SK-N-SH (cell line): Measurements from ENCODE around the gene HSPA9. TPM values are rescaled to one million over a fixed set of nuclear protein-coding genes. Genes with fewer than 3 reads are reported as not detected.

ENCODE experiments used
- CTCF ChIA-PET: fragments of 300-600, 350-600 bp; formaldehyde crosslinking; extraction: SDS; loops from one replicate; lab custom pipeline; 2021; lab: Yijun Ruan, JAX
- POLR2A ChIA-PET: fragments of 350-600 bp; sonication (Branson Sonifier 250); formaldehyde crosslinking; extraction: SDS; loops from one replicate; lab custom pipeline; 2020; ENCODE audit warnings: antibody characterized with exemption, inconsistent platforms; lab: Yijun Ruan, JAX
- DNase-seq: peaks from one replicate; pipeline ENCODE4 v3.0.0; 2012
- H2AFZ ChIP-seq: fragments of 200-600 bp; sonication (generic); 2 replicates; pipeline ENCODE4 v1.8.1; 2016; ENCODE audit warnings: antibody characterized with exemption, mild to moderate bottlenecking, low read depth
- H3F3A ChIP-seq: fragments of 200-600 bp; sonication (generic); replicated peaks from 2 replicates; pipeline ENCODE3; 2016; ENCODE audit warnings: antibody characterized with exemption, mild to moderate bottlenecking; ENCODE audit not compliant: insufficient read depth
- H3K27ac ChIP-seq, 2 experiments: fragments of 200-500 bp in 1 of 2; fragments of 200-600 bp in 1 of 2; sonication (Bioruptor generic) in 1 of 2; sonication (generic), shearing (Covaris generic) in 1 of 2; 2 replicates each; pipeline versions ENCODE4 v1.5.1 to v1.6.1; 2014 to 2016; ENCODE audit warnings: low read depth in 2 of 2, inconsistent platforms in 1 of 2, low read length in 1 of 2, mild to moderate bottlenecking in 1 of 2, mixed read lengths in 1 of 2
- H3K27me3 ChIP-seq: fragments of 200-600 bp; sonication (generic), shearing (Covaris generic); 2 replicates; pipeline ENCODE4 v1.6.1; 2016; ENCODE audit warnings: mixed run types; ENCODE audit not compliant: insufficient read depth
- H3K36me3 ChIP-seq, 2 experiments: fragments of 200-500 bp in 1 of 2; fragments of 200-600 bp in 1 of 2; sonication (Bioruptor generic) in 1 of 2; sonication (generic) in 1 of 2; replicated peaks in 1 of 2; 2 replicates each; pipeline versions ENCODE3 to v1.5.1; 2014 to 2016; ENCODE audit warnings: low read length in 1 of 2, mild to moderate bottlenecking in 1 of 2; ENCODE audit not compliant: insufficient read depth in 2 of 2, control insufficient read depth in 1 of 2
- H3K4me1 ChIP-seq, 2 experiments: fragments of 200-500 bp in 1 of 2; fragments of 200-600 bp in 1 of 2; sonication (Bioruptor generic) in 1 of 2; sonication (generic), shearing (Covaris generic) in 1 of 2; 2 replicates each; pipeline versions ENCODE4 v1.5.1 to v1.6.1; 2014 to 2016; ENCODE audit warnings: low read depth in 1 of 2, low read length in 1 of 2, mixed run types in 1 of 2; ENCODE audit not compliant: insufficient read depth in 2 of 2, control insufficient read depth in 1 of 2
- H3K4me2 ChIP-seq: fragments of 200-600 bp; sonication (generic), shearing (Covaris generic); 2 replicates; pipeline ENCODE4 v1.6.1; 2017; ENCODE audit warnings: mixed run types
- H3K4me3 ChIP-seq, 2 experiments: fragments of 200-500 bp in 1 of 2; fragments of 200-600 bp in 1 of 2; sonication (Bioruptor generic) in 1 of 2; sonication (generic), shearing (Covaris generic) in 1 of 2; 2 replicates each; pipeline versions ENCODE4 v1.5.1 to v1.8.1; 2014 to 2016; ENCODE audit warnings: low read depth in 2 of 2, inconsistent platforms in 1 of 2, low read length in 1 of 2, mild to moderate bottlenecking in 1 of 2, mixed read lengths in 1 of 2, moderate library complexity in 1 of 2
- H3K79me2 ChIP-seq: fragments of 200-600 bp; sonication (generic); 2 replicates; pipeline ENCODE4 v1.8.1; 2017; ENCODE audit warnings: mild to moderate bottlenecking; ENCODE audit not compliant: insufficient read depth
- H3K9ac ChIP-seq: fragments of 200-600 bp; sonication (generic); 2 replicates; pipeline ENCODE4 v1.6.1; 2017; ENCODE audit warnings: mixed run types
- H3K9me2 ChIP-seq: fragments of 200-600 bp; sonication (generic); 2 replicates; pipeline ENCODE4 v1.6.1; 2017; ENCODE audit warnings: mixed run types
- H3K9me3 ChIP-seq: fragments of 200-600 bp; sonication (generic); 2 replicates; pipeline ENCODE4 v1.6.1; 2017; ENCODE audit warnings: mixed run types, mild to moderate bottlenecking, moderate library complexity
- H4K20me1 ChIP-seq: fragments of 200-600 bp; sonication (generic); 2 replicates; pipeline ENCODE4 v1.6.1; 2017; ENCODE audit warnings: mild to moderate bottlenecking, mixed run types; ENCODE audit not compliant: insufficient read depth
- CHD2 ChIP-seq: fragments of 150-350 bp; IDR thresholded peaks from 2 replicates; pipeline ENCODE4 v1.6.1; 2018; ENCODE audit warnings: low read length; ENCODE audit not compliant: partially characterized antibody
- ELF1 ChIP-seq: IDR thresholded peaks from 2 replicates; pipeline ENCODE4 v1.4.0; 2012
- FOXM1 ChIP-seq: IDR thresholded peaks from 2 replicates; pipeline ENCODE4 v1.4.0; 2012; ENCODE audit warnings: low read depth, mild to moderate bottlenecking
- GABPA ChIP-seq: IDR thresholded peaks from 2 replicates; pipeline ENCODE4 v1.4.0; 2012; ENCODE audit warnings: low read depth, mild to moderate bottlenecking
- GATA2 ChIP-seq: sonication (generic); formaldehyde crosslinking; IDR thresholded peaks from 2 replicates; pipeline ENCODE4 v1.5.0; 2020; ENCODE audit warnings: mild to moderate bottlenecking, missing genetic modification reagents
- JUND ChIP-seq: IDR thresholded peaks from 2 replicates; pipeline ENCODE4 v1.4.0; 2012
- MXI1 ChIP-seq: IDR thresholded peaks from 2 replicates; pipeline ENCODE4 v1.6.1; 2012; ENCODE audit warnings: mild to moderate bottlenecking, low read depth, low read length, improper control_type of control experiment
- NFIC ChIP-seq: IDR thresholded peaks from 2 replicates; pipeline ENCODE4 v1.4.0; 2012; ENCODE audit warnings: borderline replicate concordance
- NRF1 ChIP-seq: IDR thresholded peaks from 2 replicates; pipeline ENCODE4 v1.6.1; 2012; ENCODE audit warnings: low read depth, mild to moderate bottlenecking, low read length
- SMC3 ChIP-seq: IDR thresholded peaks from 2 replicates; pipeline ENCODE4 v1.6.1; 2012; ENCODE audit warnings: low read depth, low read length, improper control_type of control experiment
- TAF1 ChIP-seq: IDR thresholded peaks from 2 replicates; pipeline ENCODE4 v1.6.1; 2012; ENCODE audit warnings: low read depth, mild to moderate bottlenecking, low read length, moderate library complexity, borderline replicate concordance
- TCF12 ChIP-seq: IDR thresholded peaks from 2 replicates; pipeline ENCODE4 v1.4.0; 2012
- YY1 ChIP-seq: IDR thresholded peaks from 2 replicates; pipeline ENCODE4 v1.4.0; 2012; ENCODE audit warnings: low read depth, mild to moderate bottlenecking
- WGBS: methylation state at CpG from one replicate; pipeline ENCODE4 v1.1.6; 2017; ENCODE audit warnings: low lambda C conversion rate; 5-methylcytosine and 5-hydroxymethylcytosine counted together
- polyA plus RNA-seq, 3 experiments: library from polyadenylated mRNA; depleted of rRNA; stranded (reverse); fragments of >200 nt; gene quantifications; 2 replicates each; pipeline ENCODE4 v1.2.3, GENCODE V29; 2012
- TF ChIP-seq, protein P1 (sequence below): IDR thresholded peaks from 2 replicates; pipeline ENCODE4 v1.4.0; 2012; ENCODE audit warnings: low read depth, borderline replicate concordance
- TF ChIP-seq, protein P2 (sequence below): IDR thresholded peaks from 2 replicates; pipeline ENCODE4; 2012
- TF ChIP-seq, protein P3 (sequence below): fragments of 150-350 bp; IDR thresholded peaks from 2 replicates; pipeline ENCODE4 v1.6.1; 2016; ENCODE audit warnings: mild to moderate bottlenecking, low read depth, low read length
- TF ChIP-seq, protein P4 (sequence below): fragments of 150-350 bp; IDR thresholded peaks from 2 replicates; pipeline ENCODE4 v1.6.1; 2017; ENCODE audit warnings: antibody characterized with exemption, low read length, low read depth, borderline replicate concordance
- TF ChIP-seq, protein P5 (sequence below): IDR thresholded peaks from 2 replicates; pipeline ENCODE4 v1.6.1; 2012; ENCODE audit warnings: mild to moderate bottlenecking, low read depth, low read length, moderate library complexity

HSPA9 gene
- polyA plus RNA-seq, 1 of the 3 experiments (the other 2 are of a cell fraction), result 153 TPM

GRCh38 chr5:138574744-138575193 lies 432 bp downstream of the HSPA9 start:
- Histone ChIP-seq H3K27ac (peak overlapping the region; percentile 97 to 98), H3K4me2 (peak overlapping the region; percentile 84), H3K36me3 (peaks cover 22 to 38% of the 10 kb centered on the region in 2 experiments), H3K4me3 (peak overlapping the region; percentile 75 to 86), H3K9ac (peak overlapping the region; percentile 99), H2AFZ (0 out of 2 replicates have a peak overlapping the region, but pooled peaks have one; percentile 66), H3K9me2 (no peaks in the 10 kb centered on the region), H3F3A (peaks cover 8% of the 10 kb centered on the region), H3K79me2 (peaks cover 54% of the 10 kb centered on the region), H4K20me1 (peaks cover 8% of the 10 kb centered on the region), H3K9me3 (no peaks in the 10 kb centered on the region), H3K27me3 (no peaks in the 10 kb centered on the region), H3K4me1 (peaks cover 2 to 10% of the 10 kb centered on the region in 2 experiments; a peak in 2 of 4 replicates)
- DNase-seq, result no peak
- 3% methylated on average over 14 of the region's 18 CpGs for whole genome bisulfite sequencing
- CTCF ChIA-PET, result interaction anchor here (1.2 to 2.2 kb wide), 2 partner anchors 32 to 71 kb away, joined by 4 to 7 read pairs; partner anchors contain the start of gene ETF1
- TF ChIP-seq NRF1, result no peak
- peak; percentile 41 for TF ChIP-seq GABPA
- POLR2A ChIA-PET, result interaction anchor here (1.0 to 2.5 kb wide), 6 partner anchors 21 to 767 kb away, joined by 4 to 20 read pairs (median 8); partner anchors contain the start of genes ETF1, MATR3 and PAIP2

DNA sequence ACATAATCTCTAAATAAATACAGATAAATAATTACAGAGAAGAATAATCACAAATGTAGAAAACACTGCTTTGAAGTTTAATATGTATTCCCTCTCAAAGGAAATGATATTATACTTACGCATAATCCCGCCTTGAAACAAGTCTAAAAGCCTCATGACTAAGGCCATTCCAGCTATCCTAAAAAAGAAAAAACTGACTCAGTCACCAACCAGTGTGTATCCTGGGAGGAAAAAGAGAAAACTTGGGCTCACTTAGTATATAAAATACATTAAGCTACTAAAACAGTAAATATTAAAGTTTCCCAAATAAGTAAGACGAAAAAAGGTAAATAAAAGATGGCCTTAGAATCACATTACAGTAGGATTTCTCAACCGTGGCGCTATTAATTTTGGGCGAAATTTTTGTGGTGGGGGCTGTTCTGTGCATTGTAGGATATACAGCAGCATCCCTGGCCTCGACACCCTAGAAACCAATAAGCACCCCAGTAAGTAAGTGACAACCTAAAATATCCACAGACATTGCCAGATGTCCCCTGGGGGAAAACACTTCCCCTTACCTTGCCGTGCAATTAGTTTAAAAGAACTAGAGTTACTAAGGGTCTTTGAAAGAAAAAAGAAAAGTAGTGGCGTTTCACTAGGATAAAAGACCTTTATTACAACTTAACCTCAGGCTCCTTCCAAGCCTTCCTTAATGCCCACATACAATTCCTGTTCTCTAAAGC lies 1.1 kb downstream of the HSPA9 start:
- 28% methylated on average over 9 of the region's 9 CpGs for WGBS
- H3K4me2 ChIP-seq, result peak overlapping the region; percentile 84
- no peaks in the 10 kb centered on the region for H3K9me3 ChIP-seq
- no peak for TF ChIP-seq JUND
- no peak for TF ChIP-seq TCF12
- no peak for TF ChIP-seq NRF1
- TF ChIP-seq, protein P1, sequence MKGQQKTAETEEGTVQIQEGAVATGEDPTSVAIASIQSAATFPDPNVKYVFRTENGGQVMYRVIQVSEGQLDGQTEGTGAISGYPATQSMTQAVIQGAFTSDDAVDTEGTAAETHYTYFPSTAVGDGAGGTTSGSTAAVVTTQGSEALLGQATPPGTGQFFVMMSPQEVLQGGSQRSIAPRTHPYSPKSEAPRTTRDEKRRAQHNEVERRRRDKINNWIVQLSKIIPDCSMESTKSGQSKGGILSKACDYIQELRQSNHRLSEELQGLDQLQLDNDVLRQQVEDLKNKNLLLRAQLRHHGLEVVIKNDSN, result no peak
- no peak for TF ChIP-seq GATA2 (CRISPR knock-in tag)
- TF ChIP-seq NFIC, result no peak
- TF ChIP-seq, protein P2, sequence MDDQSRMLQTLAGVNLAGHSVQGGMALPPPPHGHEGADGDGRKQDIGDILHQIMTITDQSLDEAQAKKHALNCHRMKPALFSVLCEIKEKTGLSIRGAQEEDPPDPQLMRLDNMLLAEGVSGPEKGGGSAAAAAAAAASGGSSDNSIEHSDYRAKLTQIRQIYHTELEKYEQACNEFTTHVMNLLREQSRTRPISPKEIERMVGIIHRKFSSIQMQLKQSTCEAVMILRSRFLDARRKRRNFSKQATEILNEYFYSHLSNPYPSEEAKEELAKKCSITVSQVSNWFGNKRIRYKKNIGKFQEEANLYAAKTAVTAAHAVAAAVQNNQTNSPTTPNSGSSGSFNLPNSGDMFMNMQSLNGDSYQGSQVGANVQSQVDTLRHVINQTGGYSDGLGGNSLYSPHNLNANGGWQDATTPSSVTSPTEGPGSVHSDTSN, result no peak
- no peak for TF ChIP-seq ELF1
- TF ChIP-seq, protein P3, sequence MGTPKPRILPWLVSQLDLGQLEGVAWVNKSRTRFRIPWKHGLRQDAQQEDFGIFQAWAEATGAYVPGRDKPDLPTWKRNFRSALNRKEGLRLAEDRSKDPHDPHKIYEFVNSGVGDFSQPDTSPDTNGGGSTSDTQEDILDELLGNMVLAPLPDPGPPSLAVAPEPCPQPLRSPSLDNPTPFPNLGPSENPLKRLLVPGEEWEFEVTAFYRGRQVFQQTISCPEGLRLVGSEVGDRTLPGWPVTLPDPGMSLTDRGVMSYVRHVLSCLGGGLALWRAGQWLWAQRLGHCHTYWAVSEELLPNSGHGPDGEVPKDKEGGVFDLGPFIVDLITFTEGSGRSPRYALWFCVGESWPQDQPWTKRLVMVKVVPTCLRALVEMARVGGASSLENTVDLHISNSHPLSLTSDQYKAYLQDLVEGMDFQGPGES, result no peak
- TF ChIP-seq, protein P4, sequence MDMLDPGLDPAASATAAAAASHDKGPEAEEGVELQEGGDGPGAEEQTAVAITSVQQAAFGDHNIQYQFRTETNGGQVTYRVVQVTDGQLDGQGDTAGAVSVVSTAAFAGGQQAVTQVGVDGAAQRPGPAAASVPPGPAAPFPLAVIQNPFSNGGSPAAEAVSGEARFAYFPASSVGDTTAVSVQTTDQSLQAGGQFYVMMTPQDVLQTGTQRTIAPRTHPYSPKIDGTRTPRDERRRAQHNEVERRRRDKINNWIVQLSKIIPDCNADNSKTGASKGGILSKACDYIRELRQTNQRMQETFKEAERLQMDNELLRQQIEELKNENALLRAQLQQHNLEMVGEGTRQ, result no peak
- TF ChIP-seq FOXM1, result no peak
- TF ChIP-seq TAF1, result no peak
- TF ChIP-seq CHD2, result no peak
- no peak for TF ChIP-seq MXI1
- TF ChIP-seq, protein P5, sequence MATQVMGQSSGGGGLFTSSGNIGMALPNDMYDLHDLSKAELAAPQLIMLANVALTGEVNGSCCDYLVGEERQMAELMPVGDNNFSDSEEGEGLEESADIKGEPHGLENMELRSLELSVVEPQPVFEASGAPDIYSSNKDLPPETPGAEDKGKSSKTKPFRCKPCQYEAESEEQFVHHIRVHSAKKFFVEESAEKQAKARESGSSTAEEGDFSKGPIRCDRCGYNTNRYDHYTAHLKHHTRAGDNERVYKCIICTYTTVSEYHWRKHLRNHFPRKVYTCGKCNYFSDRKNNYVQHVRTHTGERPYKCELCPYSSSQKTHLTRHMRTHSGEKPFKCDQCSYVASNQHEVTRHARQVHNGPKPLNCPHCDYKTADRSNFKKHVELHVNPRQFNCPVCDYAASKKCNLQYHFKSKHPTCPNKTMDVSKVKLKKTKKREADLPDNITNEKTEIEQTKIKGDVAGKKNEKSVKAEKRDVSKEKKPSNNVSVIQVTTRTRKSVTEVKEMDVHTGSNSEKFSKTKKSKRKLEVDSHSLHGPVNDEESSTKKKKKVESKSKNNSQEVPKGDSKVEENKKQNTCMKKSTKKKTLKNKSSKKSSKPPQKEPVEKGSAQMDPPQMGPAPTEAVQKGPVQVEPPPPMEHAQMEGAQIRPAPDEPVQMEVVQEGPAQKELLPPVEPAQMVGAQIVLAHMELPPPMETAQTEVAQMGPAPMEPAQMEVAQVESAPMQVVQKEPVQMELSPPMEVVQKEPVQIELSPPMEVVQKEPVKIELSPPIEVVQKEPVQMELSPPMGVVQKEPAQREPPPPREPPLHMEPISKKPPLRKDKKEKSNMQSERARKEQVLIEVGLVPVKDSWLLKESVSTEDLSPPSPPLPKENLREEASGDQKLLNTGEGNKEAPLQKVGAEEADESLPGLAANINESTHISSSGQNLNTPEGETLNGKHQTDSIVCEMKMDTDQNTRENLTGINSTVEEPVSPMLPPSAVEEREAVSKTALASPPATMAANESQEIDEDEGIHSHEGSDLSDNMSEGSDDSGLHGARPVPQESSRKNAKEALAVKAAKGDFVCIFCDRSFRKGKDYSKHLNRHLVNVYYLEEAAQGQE, result no peak
- TF ChIP-seq SMC3, result no peak
- TF ChIP-seq YY1, result no peak
- no peaks in the 10 kb centered on the region for H3K27me3 ChIP-seq
- CTCF ChIA-PET, result interaction anchor here (0.7 to 2.2 kb wide), 5 partner anchors 15 to 70 kb away, joined by 3 to 7 read pairs (median 4); partner anchors contain the start of gene ETF1
- H3K4me1 ChIP-seq, result peaks cover 2 to 10% of the 10 kb centered on the region in 2 experiments; a peak in 2 of 4 replicates
- H3K79me2 ChIP-seq, result peaks cover 60% of the 10 kb centered on the region
- H3K9me2 ChIP-seq, result no peaks in the 10 kb centered on the region
- H3K4me3 ChIP-seq, result peak overlapping the region; percentile 75 to 86
- no peak overlapping the region for H2AFZ ChIP-seq
- peaks cover 8% of the 10 kb centered on the region for H4K20me1 ChIP-seq
- peak overlapping the region; percentile 97 to 98 for H3K27ac ChIP-seq
- no peak for DNase-seq
- H3K9ac ChIP-seq, result peak overlapping the region; percentile 99
- H3K36me3 ChIP-seq, result peaks cover 28 to 43% of the 10 kb centered on the region in 2 experiments
- peaks cover 8% of the 10 kb centered on the region for H3F3A ChIP-seq
- POLR2A ChIA-PET, result interaction anchor here (1.0 to 2.5 kb wide), 2 partner anchors 719 to 768 kb away, joined by 5 to 12 read pairs; partner anchors contain the start of gene MATR3
